GM21528 (cell line): ENCODE measurements around the gene CCNI2.

Experiments used
- ATAC-seq: cut with Tn5 transposase; IDR thresholded peaks from one replicate; pipeline ENCODE4 v1.9.1; 2021; ENCODE audit warnings: mild to moderate bottlenecking, moderate library complexity; ENCODE audit not compliant: unreplicated experiment, low FRiP score

Gene CCNI2

GRCh38 chr5:132748522-132749000, 1.3 kb downstream of the CCNI2 start:
- no peak for ATAC-seq

DNA sequence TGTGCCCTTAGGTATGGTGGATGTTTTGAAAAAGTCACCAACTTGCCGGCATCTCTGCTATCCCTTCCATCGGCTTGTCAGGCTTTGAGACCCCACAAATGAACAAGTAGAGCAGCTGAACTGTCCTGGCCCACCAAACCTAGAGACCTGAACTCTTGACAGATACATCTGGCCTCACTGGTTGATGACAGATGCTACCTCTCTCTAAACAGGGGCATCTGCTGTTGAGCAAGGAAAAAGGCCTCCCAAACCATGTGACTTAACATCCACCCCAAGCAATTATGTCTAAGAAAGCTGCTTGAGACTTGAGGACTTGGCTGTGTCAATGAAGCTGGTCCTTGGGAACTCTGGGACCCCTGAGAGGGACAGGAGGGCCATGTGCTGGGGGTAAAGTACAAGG, 2.3 kb downstream of the CCNI2 start:
- ATAC-seq, result no peak

- ATAC-seq, result no peak
Observed at GRCh38 chr5:132750471-132751230, 3.4 kb downstream of the CCNI2 start.

GRCh38 chr5:132751444-132751843, 4.2 kb downstream of the CCNI2 start:
- ATAC-seq, result no peak

- no peak for ATAC-seq
Observed at GRCh38 chr5:132751971-132752580, 4.8 kb downstream of the CCNI2 start.

DNA sequence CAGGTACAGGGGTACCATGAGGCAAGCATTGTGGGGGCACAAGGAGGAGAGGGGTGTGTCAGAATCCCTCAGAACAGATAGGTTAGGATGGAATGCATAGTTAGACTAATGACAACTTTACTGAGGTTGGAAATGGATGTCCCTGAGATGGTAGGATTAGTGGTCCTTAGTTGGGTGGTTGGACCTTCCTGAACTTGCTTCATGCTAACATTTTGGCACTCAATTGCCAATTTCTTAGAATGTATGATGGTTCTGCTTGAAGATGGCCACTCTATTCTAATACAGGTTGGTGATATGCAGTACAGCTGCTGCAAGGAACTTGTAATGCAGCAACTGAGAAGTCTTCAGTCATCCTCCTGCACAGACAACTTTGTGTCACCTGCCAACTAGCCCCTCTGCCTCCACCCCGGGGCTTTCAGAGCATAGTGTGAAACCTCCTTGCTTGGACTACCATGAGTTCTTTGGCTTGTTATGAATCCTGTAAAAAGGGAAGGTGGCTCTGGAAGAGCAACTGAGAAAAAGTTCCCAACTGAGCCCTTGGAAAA, 5.4 kb downstream of the CCNI2 start:
- no peak for ATAC-seq

- ATAC-seq, result no peak
Observed at GRCh38 chr5:132753135-132753987, 6.1 kb downstream of the CCNI2 start.

DNA sequence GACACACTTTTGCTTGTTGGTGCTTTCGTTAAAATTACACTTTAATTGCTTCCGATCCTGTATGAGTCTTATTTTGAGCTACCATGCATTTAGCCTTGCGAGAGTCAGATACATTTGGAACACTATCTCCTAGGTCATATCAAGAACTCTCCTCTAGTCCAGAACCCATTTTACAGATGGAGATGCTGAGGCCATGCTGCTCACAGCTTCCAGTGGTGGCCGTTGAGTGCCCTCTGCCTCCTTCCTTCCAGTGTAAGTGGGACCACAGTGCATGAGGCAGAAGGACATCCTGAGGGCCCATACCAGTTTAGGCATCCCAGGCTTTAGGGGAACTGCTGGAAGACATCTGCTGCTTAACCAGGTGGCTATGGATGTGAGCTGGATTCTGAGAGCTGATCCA, 6.9 kb downstream of the CCNI2 start:
- no peak for ATAC-seq

DNA sequence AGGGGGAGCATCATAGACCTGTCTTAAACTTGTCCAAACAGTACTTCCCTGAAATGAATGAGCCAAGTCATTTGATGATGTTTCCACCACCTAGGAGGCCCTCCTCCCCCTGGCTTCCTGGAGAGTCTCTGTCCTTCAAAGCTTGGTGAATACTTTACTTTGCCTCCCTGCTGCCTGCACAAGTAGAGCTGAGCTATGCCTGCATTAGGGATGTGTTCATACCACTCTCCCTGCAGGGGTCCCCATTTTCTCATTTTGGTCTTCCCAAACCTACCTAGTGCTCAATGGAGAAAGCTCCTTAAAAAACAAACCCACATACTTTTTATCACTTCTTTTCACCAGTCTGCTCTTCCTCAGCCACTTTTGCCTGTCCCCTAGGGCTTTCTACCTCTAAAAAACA, 7.7 kb downstream of the CCNI2 start:
- no peak for ATAC-seq

DNA sequence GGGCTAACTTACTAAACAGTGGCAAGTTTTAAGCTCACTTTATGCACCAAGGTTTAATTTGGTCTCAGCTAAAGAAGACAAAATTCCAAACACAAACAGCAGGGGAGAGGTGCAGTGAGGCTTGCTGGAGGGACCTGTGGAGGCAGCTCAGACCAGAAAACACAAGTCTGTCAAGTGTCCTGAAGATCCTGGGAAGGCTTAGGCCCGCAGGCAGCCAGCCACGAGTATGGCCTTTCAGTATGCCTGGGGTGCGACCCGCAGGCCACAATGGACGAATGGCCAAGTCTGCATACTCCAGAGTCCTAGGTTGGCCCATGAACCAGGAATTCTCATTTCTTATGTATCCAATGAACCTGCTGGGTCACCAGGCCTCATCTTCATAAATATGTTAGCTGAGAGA, 9.3 kb downstream of the CCNI2 start:
- ATAC-seq, result no peak

- no peak for ATAC-seq
Observed at GRCh38 chr5:132758451-132758850, 11.2 kb downstream of the CCNI2 start.

GRCh38 chr5:132759114-132760048, 12.2 kb downstream of the CCNI2 start:
- no peak for ATAC-seq

- ATAC-seq, result no peak
Observed at GRCh38 chr5:132760049-132760420, 12.8 kb downstream of the CCNI2 start.

- ATAC-seq, result no peak
Observed at GRCh38 chr5:132760601-132761317, 13.5 kb downstream of the CCNI2 start.

- ATAC-seq, result no peak
Observed at GRCh38 chr5:132761321-132762240, 14.4 kb downstream of the CCNI2 start.

GRCh38 chr5:132762246-132763000, 15.2 kb downstream of the CCNI2 start:
- ATAC-seq, result no peak

- no peak for ATAC-seq
Observed at GRCh38 chr5:132763181-132764036, 16.2 kb downstream of the CCNI2 start.
